Measurements from ENCODE around the gene TEAD1. TPM values are rescaled to one million over a fixed set of nuclear protein-coding genes. Genes with fewer than 3 reads are reported as not detected.

Gene TEAD1
- polyA plus RNA-seq, 2 of the 4 experiments (the other 2 are of a cell fraction): 111 to 112 TPM

DNA sequence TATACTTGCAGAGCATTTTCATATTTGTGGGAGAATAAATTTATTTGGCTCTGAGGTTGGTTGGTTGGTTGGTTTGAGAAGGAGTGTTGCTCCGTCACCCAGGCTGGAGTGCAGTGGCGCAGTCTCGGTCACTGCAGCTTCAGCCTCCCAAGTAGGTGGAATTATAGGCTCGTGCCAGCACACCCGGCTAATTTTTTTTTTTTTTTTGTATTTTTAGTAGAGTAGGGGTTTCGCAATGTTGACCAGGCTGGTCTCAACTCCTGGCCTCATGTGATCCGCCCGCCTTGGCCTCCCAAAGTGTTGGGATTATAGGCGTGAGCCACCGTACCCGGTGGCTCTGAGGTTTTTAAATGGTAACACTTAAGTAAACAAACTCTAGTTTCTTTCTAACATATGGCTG is 161.1 kb downstream of the TEAD1 start:
- CTCF ChIA-PET: interaction anchor here (0.7 to 1.0 kb wide), 2 partner anchors 20 to 25 kb away, joined by 3 read pairs; no protein-coding TSS in a partner anchor
- Histone ChIP-seq H3K9me3 (no peaks in the 10 kb centered on the region), H3K27ac (no peak overlapping the region), H3K4me2 (0 out of 3 replicates have a peak overlapping the region, but pooled peaks have one; percentile 6), H3K4me3 (no peak overlapping the region), H3K4me1 (peaks cover 62% of the 10 kb centered on the region)
- POLR2A ChIA-PET: no interaction called here
- DNase-seq (ENCODE audit: low read depth in 1 of 2, low spot score in 1 of 2): no peak
- TF ChIP-seq PHF8 (IDR thresholded peaks at IDR 0.05; ENCODE audit: borderline replicate concordance, low read depth) (no peak), HDAC2 (IDR thresholded peaks at IDR 0.05) (no peak), MAZ (IDR thresholded peaks at IDR 0.05; ENCODE audit: borderline replicate concordance, low read depth, low read length) (no peak), NR3C1 (IDR thresholded peaks at IDR 0.05) (no peak), MAX (IDR thresholded peaks at IDR 0.05) (no peak), CBX2 (IDR thresholded peaks at IDR 0.05; ENCODE audit: borderline replicate concordance, low read depth) (no peak), HEYL (CRISPR knock-in tag; IDR thresholded peaks at IDR 0.05) (no peak), TP53 (CRISPR knock-in tag; IDR thresholded peaks at IDR 0.05) (no peak), CEBPB (IDR thresholded peaks at IDR 0.05) (no peak), JUNB (IDR thresholded peaks at IDR 0.05) (no peak), KDM5A (IDR thresholded peaks at IDR 0.05) (no peak), GATA3 (IDR thresholded peaks at IDR 0.05; ENCODE audit: borderline replicate concordance) (no peak), CBX8 (IDR thresholded peaks at IDR 0.05) (no peak), HOXB5 (CRISPR knock-in tag; IDR thresholded peaks at IDR 0.05) (no peak), SMC3 (IDR thresholded peaks at IDR 0.05) (no peak)
- TF ChIP-seq, protein P1, sequence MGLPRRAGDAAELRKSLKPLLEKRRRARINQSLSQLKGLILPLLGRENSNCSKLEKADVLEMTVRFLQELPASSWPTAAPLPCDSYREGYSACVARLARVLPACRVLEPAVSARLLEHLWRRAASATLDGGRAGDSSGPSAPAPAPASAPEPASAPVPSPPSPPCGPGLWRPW (IDR thresholded peaks at IDR 0.05): no peak
- ATAC-seq: no peak
- FAIRE-seq: no peak
- WGBS (ENCODE audit: missing lambda C conversion rate): 78% methylated on average over 11 of the region's 11 CpGs

GRCh38 chr11:12838463-12839123 is 164.4 kb downstream of the TEAD1 start:
- ATAC-seq (no peak), FAIRE-seq (no peak), DNase-seq (ENCODE audit: low read depth in 1 of 2, low spot score in 1 of 2) (no peak)
- TF ChIP-seq CHD4 (IDR thresholded peaks at IDR 0.05; ENCODE audit: borderline replicate concordance) (no peak), FOSB (CRISPR knock-in tag; IDR thresholded peaks at IDR 0.05) (no peak)
- Histone ChIP-seq H3K9me3 (no peaks in the 10 kb centered on the region), H3K4me1 (peaks cover 64% of the 10 kb centered on the region), H3K27ac (no peak overlapping the region), H3K4me3 (no peak overlapping the region), H3K4me2 (no peak overlapping the region)
- CTCF ChIA-PET: interaction anchor here (0.6 to 2.4 kb wide), 5 partner anchors 10 to 550 kb away, joined by 3 to 8 read pairs (median 3); no protein-coding TSS in a partner anchor
- POLR2A ChIA-PET: no interaction called here
- WGBS (ENCODE audit: missing lambda C conversion rate): 81% methylated on average over 6 of the region's 6 CpGs

- ATAC-seq: peak; percentile 44 to 53; a peak in 4 of 6 replicates
- peak overlapping the region; percentile 54 for H3K4me2 ChIP-seq
- ChIA-PET CTCF (interaction anchor here (0.8 to 2.4 kb wide), 3 partner anchors 10 to 48 kb away, joined by 4 to 8 read pairs (median 5); no protein-coding TSS in a partner anchor), POLR2A (no interaction called here)
- H3K4me3 ChIP-seq: no peak overlapping the region
- 68% methylated on average over 6 of the region's 6 CpGs for WGBS (ENCODE audit: missing lambda C conversion rate)
- H3K4me1 ChIP-seq: peaks cover 66% of the 10 kb centered on the region
- H3K9me3 ChIP-seq: no peaks in the 10 kb centered on the region
- no peak for FAIRE-seq
- H3K27ac ChIP-seq: peak overlapping the region; percentile 28 to 35; a peak in 3 of 6 replicates
- DNase-seq (ENCODE audit: low read depth in 1 of 2, low spot score in 1 of 2): no peak
- TF ChIP-seq, protein P2, sequence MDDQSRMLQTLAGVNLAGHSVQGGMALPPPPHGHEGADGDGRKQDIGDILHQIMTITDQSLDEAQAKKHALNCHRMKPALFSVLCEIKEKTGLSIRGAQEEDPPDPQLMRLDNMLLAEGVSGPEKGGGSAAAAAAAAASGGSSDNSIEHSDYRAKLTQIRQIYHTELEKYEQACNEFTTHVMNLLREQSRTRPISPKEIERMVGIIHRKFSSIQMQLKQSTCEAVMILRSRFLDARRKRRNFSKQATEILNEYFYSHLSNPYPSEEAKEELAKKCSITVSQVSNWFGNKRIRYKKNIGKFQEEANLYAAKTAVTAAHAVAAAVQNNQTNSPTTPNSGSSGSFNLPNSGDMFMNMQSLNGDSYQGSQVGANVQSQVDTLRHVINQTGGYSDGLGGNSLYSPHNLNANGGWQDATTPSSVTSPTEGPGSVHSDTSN (IDR thresholded peaks at IDR 0.05): no peak
- TF ChIP-seq ZC3H11A (IDR thresholded peaks at IDR 0.05) (no peak), EHMT2 (IDR thresholded peaks at IDR 0.05; ENCODE audit: low read depth) (no peak), FOSB (CRISPR knock-in tag; IDR thresholded peaks at IDR 0.05) (no peak), SMC3 (IDR thresholded peaks at IDR 0.05) (no peak), CHD2 (IDR thresholded peaks at IDR 0.05; ENCODE audit: low read length, partially characterized antibody) (no peak), EHF (CRISPR knock-in tag; IDR thresholded peaks at IDR 0.05) (no peak), RFX5 (IDR thresholded peaks at IDR 0.05) (no peak), RAD21 (conservative IDR thresholded peaks at IDR 0.05 in 1 of 2, IDR thresholded peaks at IDR 0.05 in 1 of 2) (no peak), ZSCAN20 (CRISPR knock-in tag; IDR thresholded peaks at IDR 0.05) (no peak), NR3C1 (IDR thresholded peaks at IDR 0.05) (no peak), HOXB5 (CRISPR knock-in tag; IDR thresholded peaks at IDR 0.05) (no peak), HOXA7 (CRISPR knock-in tag; IDR thresholded peaks at IDR 0.05) (no peak), CBX8 (IDR thresholded peaks at IDR 0.05) (no peak), KDM5A (IDR thresholded peaks at IDR 0.05) (no peak)
- TF ChIP-seq, protein P3, sequence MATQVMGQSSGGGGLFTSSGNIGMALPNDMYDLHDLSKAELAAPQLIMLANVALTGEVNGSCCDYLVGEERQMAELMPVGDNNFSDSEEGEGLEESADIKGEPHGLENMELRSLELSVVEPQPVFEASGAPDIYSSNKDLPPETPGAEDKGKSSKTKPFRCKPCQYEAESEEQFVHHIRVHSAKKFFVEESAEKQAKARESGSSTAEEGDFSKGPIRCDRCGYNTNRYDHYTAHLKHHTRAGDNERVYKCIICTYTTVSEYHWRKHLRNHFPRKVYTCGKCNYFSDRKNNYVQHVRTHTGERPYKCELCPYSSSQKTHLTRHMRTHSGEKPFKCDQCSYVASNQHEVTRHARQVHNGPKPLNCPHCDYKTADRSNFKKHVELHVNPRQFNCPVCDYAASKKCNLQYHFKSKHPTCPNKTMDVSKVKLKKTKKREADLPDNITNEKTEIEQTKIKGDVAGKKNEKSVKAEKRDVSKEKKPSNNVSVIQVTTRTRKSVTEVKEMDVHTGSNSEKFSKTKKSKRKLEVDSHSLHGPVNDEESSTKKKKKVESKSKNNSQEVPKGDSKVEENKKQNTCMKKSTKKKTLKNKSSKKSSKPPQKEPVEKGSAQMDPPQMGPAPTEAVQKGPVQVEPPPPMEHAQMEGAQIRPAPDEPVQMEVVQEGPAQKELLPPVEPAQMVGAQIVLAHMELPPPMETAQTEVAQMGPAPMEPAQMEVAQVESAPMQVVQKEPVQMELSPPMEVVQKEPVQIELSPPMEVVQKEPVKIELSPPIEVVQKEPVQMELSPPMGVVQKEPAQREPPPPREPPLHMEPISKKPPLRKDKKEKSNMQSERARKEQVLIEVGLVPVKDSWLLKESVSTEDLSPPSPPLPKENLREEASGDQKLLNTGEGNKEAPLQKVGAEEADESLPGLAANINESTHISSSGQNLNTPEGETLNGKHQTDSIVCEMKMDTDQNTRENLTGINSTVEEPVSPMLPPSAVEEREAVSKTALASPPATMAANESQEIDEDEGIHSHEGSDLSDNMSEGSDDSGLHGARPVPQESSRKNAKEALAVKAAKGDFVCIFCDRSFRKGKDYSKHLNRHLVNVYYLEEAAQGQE (IDR thresholded peaks at IDR 0.05): no peak
These were observed 166.8 kb downstream of the TEAD1 start for GRCh38 chr11:12840871-12841660.

Data from A549 (cell line).